ENCODE data around the gene ZBTB45.

The ZBTB45 gene

GRCh38 chr19:58538257-58539168, 18.9 kb upstream of the ZBTB45 start:
- no peak for DNase-seq (ENCODE audit: low read depth in 2 of 2)

GRCh38 chr19:58536852-58537798, 17.5 kb upstream of the ZBTB45 start:
- DNase-seq (ENCODE audit: low read depth in 2 of 2): no peak

GRCh38 chr19:58535857-58536256, 16.2 kb upstream of the ZBTB45 start:
- no peak for DNase-seq (ENCODE audit: low read depth in 2 of 2)

DNA sequence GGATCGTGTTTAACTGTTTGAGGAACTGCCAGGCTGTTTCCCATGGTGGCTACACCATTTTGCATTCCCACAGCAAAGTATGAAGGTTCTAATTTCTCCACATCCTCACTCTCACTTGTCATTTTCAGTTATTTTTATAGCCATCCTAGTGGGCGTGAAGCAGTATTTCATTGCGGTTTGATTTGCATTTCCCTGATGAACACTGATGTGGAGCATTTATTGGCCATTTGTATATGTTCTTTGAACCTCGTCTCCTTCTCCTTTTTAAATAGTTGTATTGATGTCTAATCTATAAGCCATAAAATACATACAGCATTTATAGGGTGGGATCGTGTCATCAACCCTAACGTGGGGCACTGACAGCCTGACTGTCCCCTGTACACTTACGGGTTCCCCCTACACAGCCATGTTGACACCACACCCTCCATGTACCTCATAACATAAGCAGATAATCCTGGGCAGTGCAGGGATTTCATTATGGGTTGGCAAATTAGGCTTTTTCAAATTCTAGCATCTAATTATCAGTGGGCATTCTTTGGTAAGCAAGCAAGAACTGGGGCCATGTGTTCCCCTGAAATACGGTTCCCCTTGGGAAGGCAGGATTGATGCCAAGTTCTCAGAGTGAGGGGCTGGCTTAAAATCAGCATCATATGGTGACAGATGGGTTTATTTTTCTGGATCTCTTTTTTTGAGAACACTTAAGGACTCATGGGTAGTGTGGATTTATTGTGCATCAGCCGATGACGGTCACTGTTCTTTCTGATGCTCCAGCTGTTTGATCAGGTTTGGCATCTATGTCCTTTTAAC, 11.6 kb upstream of the ZBTB45 start:
- no peak for DNase-seq (ENCODE audit: low read depth in 2 of 2)

GRCh38 chr19:58529405-58529804, 9.8 kb upstream of the ZBTB45 start:
- no peak for DNase-seq (ENCODE audit: low read depth in 2 of 2)

DNA sequence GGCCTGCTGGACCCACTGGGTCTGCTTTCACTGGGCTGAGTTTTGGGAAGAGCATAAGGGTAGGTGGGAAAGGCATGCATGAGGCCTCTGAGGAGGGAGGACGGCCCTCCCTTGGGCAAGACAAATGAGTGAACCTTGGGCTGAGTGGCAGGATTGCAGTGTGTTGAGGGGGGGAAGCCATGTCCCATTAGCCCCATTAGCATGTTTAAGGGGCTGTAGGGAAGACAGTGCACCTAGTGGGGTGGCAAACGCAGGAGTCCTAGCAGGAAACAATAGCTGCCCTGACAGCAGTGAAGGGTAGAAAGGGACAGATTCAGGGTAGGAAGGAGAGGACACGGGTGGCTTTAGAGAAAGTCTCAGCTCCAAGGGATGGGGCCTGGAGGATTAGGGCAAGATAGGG, 3.1 kb upstream of the ZBTB45 start:
- DNase-seq (ENCODE audit: low read depth in 2 of 2): no peak

- DNase-seq (ENCODE audit: low read depth in 2 of 2): no peak
Observed at GRCh38 chr19:58521651-58522050, 2.0 kb upstream of the ZBTB45 start.

DNA sequence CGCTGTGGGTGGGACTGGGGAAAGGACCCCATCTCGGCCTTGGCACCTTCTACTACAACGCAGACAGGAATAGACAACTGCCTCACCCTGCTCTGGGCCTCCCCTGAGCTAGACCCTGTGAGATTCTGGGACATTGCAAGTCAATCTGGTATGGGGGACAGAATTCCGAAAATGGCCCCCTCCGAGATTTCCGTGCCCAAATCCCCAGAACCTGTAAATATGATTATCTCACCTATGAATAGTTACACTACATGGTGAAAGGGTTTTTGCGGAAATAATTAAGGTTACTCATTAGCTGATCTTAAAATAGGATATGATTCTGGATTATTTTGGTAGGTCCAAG, 618 bp upstream of the ZBTB45 start:
- no peak for DNase-seq (ENCODE audit: low read depth in 2 of 2)

DNA sequence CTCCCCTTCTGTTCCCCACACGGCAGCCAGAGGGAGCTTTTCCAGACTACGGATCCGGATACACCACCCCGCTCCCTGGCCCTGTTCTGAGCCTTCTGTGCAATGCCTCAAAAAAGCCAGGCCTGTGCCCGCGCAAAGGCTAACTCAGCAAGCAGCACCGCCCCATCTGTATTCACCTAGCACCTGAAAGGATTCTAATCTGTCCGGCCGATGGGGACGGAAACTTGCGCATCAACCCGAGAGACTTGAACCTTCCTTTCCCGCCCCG, 589 bp downstream of the ZBTB45 start:
- peak in 1 of 2 donors; percentile 43 for DNase-seq (ENCODE audit: low read depth in 2 of 2)

GRCh38 chr19:58518256-58519086, 1.1 kb downstream of the ZBTB45 start:
- no peak for DNase-seq (ENCODE audit: low read depth in 2 of 2)

DNA sequence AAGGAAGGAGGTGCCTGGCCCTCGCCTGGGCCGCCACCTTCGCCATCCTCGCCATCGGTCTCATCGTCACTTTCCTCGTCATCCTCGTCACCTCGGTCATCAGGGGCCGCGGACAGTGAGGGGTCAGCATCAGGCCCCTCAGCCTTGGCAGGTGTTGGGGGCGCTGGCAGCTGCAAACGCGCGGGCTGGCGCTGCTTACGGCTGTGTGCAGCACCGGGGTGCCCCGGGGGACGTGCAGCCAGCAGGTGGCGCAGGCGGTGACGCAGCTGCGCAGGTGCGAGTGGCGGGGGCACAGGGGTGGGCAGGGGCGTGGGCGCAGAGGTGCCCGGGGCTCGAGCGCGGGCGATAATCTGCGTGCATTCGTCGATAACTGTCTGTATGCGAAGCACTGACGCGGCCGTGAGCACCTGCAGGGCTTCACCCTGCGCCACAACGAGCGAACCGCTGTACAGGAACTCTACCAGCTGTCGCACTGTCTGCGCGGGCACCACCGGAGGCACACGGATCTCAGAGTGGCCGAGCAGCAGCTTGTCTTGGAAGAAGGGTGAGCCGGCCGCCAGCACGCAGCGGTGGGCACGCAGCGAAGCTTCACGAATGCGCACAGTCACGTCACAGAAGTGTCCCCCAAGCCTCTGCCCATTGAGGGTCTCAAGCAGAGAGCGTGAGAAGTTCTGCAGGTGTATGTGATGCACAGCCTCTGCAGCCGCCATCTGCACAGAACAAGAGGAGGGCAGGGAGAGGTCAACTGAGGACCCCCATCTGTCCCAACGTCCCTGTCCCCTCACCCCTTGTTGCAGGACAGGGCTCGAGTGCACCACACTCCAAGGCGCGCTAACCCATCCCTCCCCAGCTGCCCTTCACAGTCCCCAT, 2.4 kb downstream of the ZBTB45 start:
- DNase-seq (ENCODE audit: low read depth in 2 of 2): no peak

DNA sequence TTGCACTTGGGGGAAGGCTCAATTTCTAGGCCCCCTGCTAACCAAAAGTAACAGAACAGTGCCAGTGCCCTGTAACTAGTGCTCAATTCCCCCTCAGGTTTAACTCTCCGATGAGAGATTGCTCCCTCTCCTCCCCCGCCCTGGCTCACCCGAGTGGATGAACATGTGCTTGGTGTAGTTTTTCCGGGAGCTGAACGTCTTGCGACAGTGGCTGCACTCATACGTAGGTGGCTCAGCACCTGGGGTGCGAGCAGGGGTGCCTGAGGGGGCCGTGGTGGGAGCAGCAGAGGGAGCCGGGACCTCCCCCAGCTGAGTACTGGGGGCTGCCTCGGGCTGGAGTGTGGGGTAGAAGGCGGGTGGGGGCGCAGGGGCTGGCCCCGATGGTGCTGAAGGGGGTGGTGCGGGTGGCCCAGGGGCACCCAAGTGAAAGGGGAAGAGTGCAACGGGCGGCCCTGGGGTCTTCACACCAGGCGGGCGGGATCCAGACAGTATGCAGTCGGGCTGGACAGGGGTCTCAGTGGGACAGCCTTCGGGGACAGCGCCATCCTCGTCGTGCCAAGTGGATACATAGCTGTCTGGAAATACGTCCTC, 3.3 kb downstream of the ZBTB45 start:
- DNase-seq (ENCODE audit: low read depth in 2 of 2): no peak

DNA sequence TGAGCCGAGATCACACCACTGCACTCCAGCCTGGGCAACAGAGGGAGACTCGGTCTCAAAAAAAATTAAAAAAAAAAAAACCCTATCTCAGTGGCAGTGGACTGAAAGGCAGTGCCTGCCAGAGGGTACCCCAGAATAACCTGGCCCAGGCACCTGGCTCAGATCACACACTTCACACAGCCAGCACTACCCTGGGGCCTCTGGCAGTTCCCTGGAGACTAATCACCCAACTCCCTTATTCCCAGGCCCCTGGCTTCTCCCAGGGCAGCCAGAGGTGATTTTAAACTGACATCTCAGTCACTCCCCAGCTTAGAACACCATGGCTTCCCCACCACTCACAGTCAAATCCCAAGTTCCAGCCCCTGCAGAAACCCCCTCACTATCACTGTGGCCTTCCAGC, 4.4 kb downstream of the ZBTB45 start:
- no peak for DNase-seq (ENCODE audit: low read depth in 2 of 2)

DNA sequence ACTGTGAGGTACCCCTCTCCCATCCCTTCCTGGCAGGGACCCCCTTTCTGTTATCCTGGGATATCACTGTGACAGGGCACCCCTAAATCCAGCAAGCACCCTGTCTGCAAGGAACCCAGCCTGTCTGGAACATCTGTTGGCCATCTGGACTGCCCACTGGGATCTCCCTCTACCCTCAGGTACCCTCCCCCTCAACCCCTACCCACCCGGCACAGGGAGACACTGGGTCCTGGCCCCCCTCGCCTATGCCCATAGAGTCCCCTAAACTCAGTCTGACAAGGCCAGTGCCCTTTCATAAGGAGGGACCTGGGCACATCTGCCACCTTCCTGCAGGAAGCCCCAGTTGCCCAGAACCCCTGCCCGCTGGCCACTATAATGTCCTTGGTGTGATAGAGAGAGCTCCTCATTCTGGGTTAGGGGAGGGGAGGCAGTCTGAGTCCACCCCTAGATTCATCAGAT, 5.0 kb downstream of the ZBTB45 start:
- DNase-seq (ENCODE audit: low read depth in 2 of 2): no peak

GRCh38 chr19:58513694-58514563, 5.7 kb downstream of the ZBTB45 start:
- peak; percentile 94 to 95 for DNase-seq (ENCODE audit: low read depth in 2 of 2)

- DNase-seq (ENCODE audit: low read depth in 2 of 2): no peak
Observed at GRCh38 chr19:58513213-58513693, 6.4 kb downstream of the ZBTB45 start.

DNA sequence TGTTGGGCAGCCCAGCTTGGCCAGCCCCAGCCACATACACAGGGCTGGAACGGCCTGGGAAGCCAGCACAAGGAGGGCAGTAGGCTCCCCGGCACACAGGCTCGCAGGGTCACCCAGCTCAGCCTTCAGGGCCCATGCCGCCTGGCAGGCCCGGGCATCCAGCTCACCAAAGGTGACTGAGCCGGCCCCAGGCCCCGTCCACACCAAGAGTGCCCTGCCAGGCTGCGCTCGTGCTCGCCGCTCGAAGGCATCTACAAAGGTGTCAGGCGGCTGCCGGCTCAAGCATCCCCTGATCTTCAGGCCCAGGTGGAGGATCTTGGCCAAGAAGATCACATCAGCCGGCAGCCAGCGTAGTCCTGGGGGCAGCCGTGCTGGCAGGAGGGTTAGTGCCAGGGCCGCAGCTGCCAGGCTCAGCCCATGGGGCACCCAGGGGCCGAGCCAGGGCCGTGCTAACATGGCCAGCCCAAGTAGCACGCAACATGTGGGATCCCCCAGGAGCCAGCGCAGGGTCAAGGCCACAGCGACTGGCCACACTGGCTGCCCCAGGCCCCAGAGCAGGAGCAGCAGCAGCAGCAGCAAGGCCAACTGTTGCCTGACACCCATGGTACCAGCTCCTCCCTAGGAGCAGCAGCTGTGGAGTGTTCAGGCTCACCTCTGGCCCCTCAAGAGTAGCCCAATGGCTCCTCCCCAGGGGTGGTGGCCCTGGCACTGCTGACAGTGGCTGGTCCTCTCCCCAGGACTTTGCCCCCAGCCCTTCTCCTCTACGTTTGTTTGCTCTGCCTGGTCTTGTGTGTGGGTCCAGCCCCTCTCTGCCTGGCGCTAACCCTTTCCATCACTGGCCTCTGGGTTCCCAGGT, 8.0 kb downstream of the ZBTB45 start, which contains the start of gene SLC27A5:
Gene SLC27A5, minus strand, starts transcription at position 640 of the 856 bp plus-strand sequence. Its CDS starts 37 bp downstream, at position 603.
- no peak for DNase-seq (ENCODE audit: low read depth in 2 of 2)
